Thoracic aorta (tissue), 2 donors: Measurements from ENCODE around the gene ITGA5. TPM values are rescaled to one million over a fixed set of nuclear protein-coding genes. Genes with fewer than 3 reads are reported as not detected.
A peak's percentile ranks its signal among the peaks of the same experiment; 100 is the strongest.

ENCODE experiments used
- ATAC-seq: fragments of 150-250 bp; one replicate; pipeline ENCODE4 v1.8.0; 2017; ENCODE audit warnings: low read depth; ENCODE audit not compliant: insufficient number of reproducible peaks, low FRiP score
- DNase-seq: peaks from one replicate; pipeline ENCODE4 v3.0.0-alpha.2; 2020; ENCODE audit warnings: low spot score
- H3K27ac ChIP-seq, 2 donors: fragments of 200-600 bp; sonication (generic); 1 replicate in 1 of 2; 2 replicates in 1 of 2; pipeline ENCODE4 v1.5.1; 2016; ENCODE audit warnings: mild to moderate bottlenecking in 2 of 2, moderate library complexity in 2 of 2
- H3K27me3 ChIP-seq: fragments of 200-600 bp; sonication (generic); replicated peaks from 2 replicates; pipeline ENCODE4 v1.6.0; 2016; ENCODE audit warnings: mild to moderate bottlenecking; ENCODE audit not compliant: insufficient read depth
- H3K36me3 ChIP-seq: fragments of 200-600 bp; sonication (generic); one replicate; pipeline ENCODE4 v1.5.1; 2016
- H3K4me1 ChIP-seq, 2 donors: fragments of 200-600 bp; sonication (generic); 1 replicate in 1 of 2; 2 replicates in 1 of 2; pipeline versions ENCODE4 v1.5.1 to v1.6.0; 2016; ENCODE audit warnings: low read depth in 2 of 2, mild to moderate bottlenecking in 1 of 2; ENCODE audit not compliant: control insufficient read depth in 1 of 2
- H3K4me3 ChIP-seq: fragments of 200-600 bp; sonication (generic); 2 replicates; pipeline ENCODE4 v1.5.1; 2016; ENCODE audit warnings: mild to moderate bottlenecking
- H3K9me3 ChIP-seq: fragments of 200-600 bp; sonication (generic); 2 replicates; pipeline ENCODE4 v1.5.1; 2016
- total RNA-seq, 2 donors: library from RNA; depleted of rRNA; stranded (reverse); fragments of >200 nt; gene quantifications; one replicate each; pipeline versions ENCODE4 v1.1.0 to v1.2.3, GENCODE V29; 2016
- TF ChIP-seq, protein P1 (sequence below): fragments of 200-600 bp; sonication (generic); IDR thresholded peaks from one replicate; pipeline ENCODE4 v1.5.1; 2019; ENCODE audit warnings: antibody characterized with exemption

ITGA5 gene
- total RNA-seq, 2 donors from 2014 or later = 752 to 847 TPM

GRCh38 chr12:54384591-54385041 is 34.5 kb downstream of the ITGA5 start, which contains the start of gene ZNF385A:
ZNF385A (minus strand) TSS chr12:54384733; CDS start chr12:54384514, 219 bp downstream.
- Histone ChIP-seq H3K4me3 (peak within 1 kb of the TSS; percentile 30), H3K9me3 (no peaks in the 10 kb centered on the region), H3K36me3 (no peaks in the 10 kb centered on the region), H3K27me3 (no peaks in the 10 kb centered on the region), H3K27ac (peak within 1 kb of the TSS in 1 of 2 donors; percentile 45), H3K4me1 (no peaks in the 10 kb centered on the region)
- TF ChIP-seq, protein P1, sequence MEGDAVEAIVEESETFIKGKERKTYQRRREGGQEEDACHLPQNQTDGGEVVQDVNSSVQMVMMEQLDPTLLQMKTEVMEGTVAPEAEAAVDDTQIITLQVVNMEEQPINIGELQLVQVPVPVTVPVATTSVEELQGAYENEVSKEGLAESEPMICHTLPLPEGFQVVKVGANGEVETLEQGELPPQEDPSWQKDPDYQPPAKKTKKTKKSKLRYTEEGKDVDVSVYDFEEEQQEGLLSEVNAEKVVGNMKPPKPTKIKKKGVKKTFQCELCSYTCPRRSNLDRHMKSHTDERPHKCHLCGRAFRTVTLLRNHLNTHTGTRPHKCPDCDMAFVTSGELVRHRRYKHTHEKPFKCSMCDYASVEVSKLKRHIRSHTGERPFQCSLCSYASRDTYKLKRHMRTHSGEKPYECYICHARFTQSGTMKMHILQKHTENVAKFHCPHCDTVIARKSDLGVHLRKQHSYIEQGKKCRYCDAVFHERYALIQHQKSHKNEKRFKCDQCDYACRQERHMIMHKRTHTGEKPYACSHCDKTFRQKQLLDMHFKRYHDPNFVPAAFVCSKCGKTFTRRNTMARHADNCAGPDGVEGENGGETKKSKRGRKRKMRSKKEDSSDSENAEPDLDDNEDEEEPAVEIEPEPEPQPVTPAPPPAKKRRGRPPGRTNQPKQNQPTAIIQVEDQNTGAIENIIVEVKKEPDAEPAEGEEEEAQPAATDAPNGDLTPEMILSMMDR = no peak
- ATAC-seq (no peak), DNase-seq (no peak)

DNA sequence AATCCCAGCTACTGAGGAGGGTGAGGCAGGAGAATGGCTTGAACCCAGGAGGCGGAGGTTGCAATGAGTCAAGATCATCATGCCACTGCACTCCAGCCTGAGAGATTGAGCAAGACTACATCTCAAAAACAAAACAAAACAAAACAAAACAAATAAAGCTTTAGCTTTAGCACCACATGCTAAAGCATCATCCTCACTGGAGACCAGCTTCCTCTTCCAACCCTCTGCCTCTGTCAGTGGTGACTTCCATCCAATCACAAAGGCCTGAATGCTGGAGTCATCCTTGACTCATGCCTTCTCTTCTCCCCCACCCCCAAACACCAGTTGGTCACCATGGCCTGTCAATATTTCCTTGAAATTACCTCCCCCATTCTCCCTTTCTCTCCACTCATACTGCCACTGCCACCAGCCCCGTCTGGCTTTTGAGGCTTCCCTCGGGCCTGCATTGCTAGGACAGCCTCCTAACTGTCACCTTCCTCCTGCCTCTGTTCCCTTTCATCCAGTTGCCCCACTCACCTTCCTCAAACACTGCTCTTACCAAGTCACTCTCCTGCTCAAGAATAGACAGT is 35.9 kb downstream of the ITGA5 start:
- Histone ChIP-seq H3K4me1 (peaks cover 2 to 12% of the 10 kb centered on the region in 2 donors), H3K36me3 (no peaks in the 10 kb centered on the region), H3K9me3 (no peaks in the 10 kb centered on the region), H3K27ac (peak overlapping the region in 1 of 2 donors; percentile 42), H3K27me3 (no peaks in the 10 kb centered on the region), H3K4me3 (no peak overlapping the region)
- no peak for ATAC-seq
- no peak for DNase-seq
- TF ChIP-seq, protein P1 = no peak

DNA sequence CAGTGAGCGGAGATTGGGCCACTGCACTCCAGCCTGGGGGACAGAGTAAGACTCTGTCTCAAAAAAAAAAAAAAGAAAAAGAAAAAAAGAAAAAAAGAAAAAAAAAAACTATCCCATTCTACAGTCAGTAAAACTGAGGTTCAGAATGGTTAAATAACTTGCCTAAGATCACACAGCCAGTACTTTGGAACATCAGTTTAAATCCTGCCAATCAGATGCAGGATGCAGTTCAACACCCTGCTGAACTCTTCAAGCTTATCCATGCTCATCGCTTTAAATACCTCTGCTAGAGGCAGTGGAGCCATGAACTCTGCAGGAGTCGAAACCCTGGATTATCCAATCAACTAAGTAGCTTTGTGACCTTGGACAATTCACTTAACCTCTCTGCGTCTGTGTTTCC is 37.9 kb downstream of the ITGA5 start:
- DNase-seq (no peak), ATAC-seq (no peak)
- Histone ChIP-seq H3K27me3 (no peaks in the 10 kb centered on the region), H3K4me3 (no peak overlapping the region), H3K36me3 (no peaks in the 10 kb centered on the region), H3K9me3 (no peaks in the 10 kb centered on the region), H3K4me1 (peaks cover 2 to 12% of the 10 kb centered on the region in 2 donors), H3K27ac (no peak overlapping the region)
- TF ChIP-seq, protein P1 = no peak

DNA sequence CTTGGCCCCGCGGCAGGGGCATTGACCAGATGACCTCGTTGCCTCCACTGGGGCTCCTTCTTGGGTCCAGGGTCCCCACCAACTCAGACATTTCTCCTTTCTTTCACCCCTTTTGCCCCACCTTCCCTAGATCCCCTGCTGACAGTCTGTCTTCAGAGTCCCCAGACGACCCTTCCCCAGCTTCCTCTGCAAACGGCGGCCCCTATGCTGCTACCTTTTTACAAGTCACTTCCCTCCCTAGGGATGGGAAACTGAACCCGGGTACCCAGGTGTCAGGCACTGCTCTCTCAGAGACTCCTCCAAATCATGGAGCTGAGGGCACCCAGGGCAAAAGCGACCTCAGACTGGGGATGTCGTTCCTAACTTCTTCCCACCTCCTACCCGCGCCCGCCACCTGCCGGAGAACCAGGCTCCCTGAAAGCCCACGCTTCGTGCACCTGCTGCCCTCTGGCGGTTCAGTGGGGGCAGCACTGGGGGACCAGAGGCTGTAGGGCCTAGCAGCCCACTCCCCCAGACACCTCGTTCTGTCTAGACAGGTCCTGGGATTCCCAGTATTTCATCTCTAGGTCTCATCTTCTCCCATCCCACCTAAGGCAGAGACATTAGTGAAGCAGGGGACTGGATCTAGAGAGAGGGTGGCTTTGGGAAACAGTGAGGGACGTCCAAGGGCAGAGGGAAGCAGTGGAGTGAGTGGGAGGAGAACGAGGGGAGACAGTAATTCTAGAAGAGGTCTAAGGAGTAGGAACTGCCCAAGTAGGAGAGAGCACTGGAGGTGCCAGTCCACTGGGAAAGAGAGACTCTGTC is 39.5 kb downstream of the ITGA5 start:
- ATAC-seq = peak; percentile 57
- Histone ChIP-seq H3K27ac (peak overlapping the region; percentile 39 to 50), H3K4me1 (peaks cover 2 to 17% of the 10 kb centered on the region in 2 donors)

More for the DNA sequence above, 39.5 kb downstream of the ITGA5 start:
- peak; percentile 56 for DNase-seq
- no peaks in the 10 kb centered on the region for H3K27me3 ChIP-seq
- no peaks in the 10 kb centered on the region for H3K9me3 ChIP-seq
- H3K4me3 ChIP-seq = peak overlapping the region; percentile 67
- TF ChIP-seq, protein P1 = peak; percentile 99
- H3K36me3 ChIP-seq = no peaks in the 10 kb centered on the region
